Naive thymus-derived CD4-positive, alpha-beta T cell (primary cell): ENCODE measurements around the gene LRRC17. TPM values are rescaled to one million over a fixed set of nuclear protein-coding genes. Genes with fewer than 3 reads are reported as not detected.
"Not testable (repeated sequence)": the region's sequence is repeated elsewhere in the genome, so short reads cannot be mapped to it uniquely, and the experiment has no call there.

Experiments
- ATAC-seq: fragments of 150-1000 bp; cut with Tn5 transposase; 2 replicates; pipeline ENCODE4 v1.10.0; 2021; ENCODE audit warnings: mild to moderate bottlenecking, moderate library complexity
- CTCF ChIA-PET: fragments of 350-600 bp; sonication (Branson Sonifier 250); formaldehyde crosslinking; loops from one replicate; lab custom pipeline; 2021; ENCODE audit warnings: antibody characterized with exemption; lab: Charles Lee
- POLR2A ChIA-PET: fragments of 350-600 bp; sonication (Branson Sonifier 250); formaldehyde crosslinking; loops from one replicate; lab custom pipeline; 2021; ENCODE audit warnings: antibody characterized with exemption, inconsistent platforms; lab: Charles Lee
- DNase-seq, 9 donors: peaks; one replicate each; pipeline versions ENCODE4 v3.0.0 to v3.0.0-alpha.2; 2020 to 2022; ENCODE audit warnings: mixed read lengths in 1 of 9
- H3K27ac ChIP-seq: one replicate; pipeline ENCODE4 v1.7.0; 2013; ENCODE audit warnings: mild to moderate bottlenecking, low read depth, low read length, moderate library complexity
- H3K27me3 ChIP-seq, 2 donors: one replicate each; pipeline ENCODE4 v1.7.0; 2013; ENCODE audit warnings: low read length in 2 of 2, mild to moderate bottlenecking in 2 of 2, moderate library complexity in 2 of 2; ENCODE audit not compliant: control insufficient read depth in 2 of 2, insufficient read depth in 2 of 2
- H3K36me3 ChIP-seq, 3 experiments: 1 replicate in 2 of 3; 2 replicates in 1 of 3; pipeline ENCODE4 v1.7.0; 2013; ENCODE audit warnings: low read length in 3 of 3, mild to moderate bottlenecking in 3 of 3, moderate library complexity in 1 of 3; ENCODE audit not compliant: insufficient read depth in 3 of 3, control insufficient read depth in 2 of 3
- H3K4me1 ChIP-seq, 2 donors: one replicate each; pipeline ENCODE4 v1.7.0; 2013; ENCODE audit warnings: low read length in 2 of 2, mild to moderate bottlenecking in 2 of 2, moderate library complexity in 1 of 2; ENCODE audit not compliant: control insufficient read depth in 2 of 2, insufficient read depth in 2 of 2
- H3K4me3 ChIP-seq: 2 replicates; pipeline ENCODE4 v1.7.0; 2013; ENCODE audit warnings: mild to moderate bottlenecking, low read length
- H3K9me3 ChIP-seq, 3 experiments: 1 replicate in 2 of 3; 2 replicates in 1 of 3; pipeline ENCODE4 v1.7.0; 2013; ENCODE audit warnings: low read length in 3 of 3; ENCODE audit not compliant: control insufficient read depth in 2 of 3
- H3K27ac Mint-ChIP-seq, 9 donors: one replicate each; pipeline ENCODE4 v1.8.0; 2020 to 2022; ENCODE audit warnings: mixed read lengths in 9 of 9, mild to moderate bottlenecking in 8 of 9, moderate library complexity in 5 of 9, inconsistent platforms in 2 of 9
- H3K27me3 Mint-ChIP-seq, 5 donors: one replicate each; pipeline ENCODE4 v1.8.0; 2021 to 2022; ENCODE audit warnings: mixed read lengths in 5 of 5, mild to moderate bottlenecking in 1 of 5
- H3K36me3 Mint-ChIP-seq, 5 donors: one replicate each; pipeline ENCODE4 v1.8.0; 2020 to 2022; ENCODE audit warnings: mixed read lengths in 5 of 5, mild to moderate bottlenecking in 3 of 5, inconsistent platforms in 1 of 5
- H3K4me1 Mint-ChIP-seq, 7 donors: one replicate each; pipeline ENCODE4 v1.8.0; 2020 to 2022; ENCODE audit warnings: mixed read lengths in 7 of 7, mild to moderate bottlenecking in 3 of 7, inconsistent platforms in 1 of 7
- H3K4me3 Mint-ChIP-seq, 10 donors: one replicate each; pipeline ENCODE4 v1.8.0; 2020 to 2022; ENCODE audit warnings: mild to moderate bottlenecking in 10 of 10, mixed read lengths in 10 of 10, moderate library complexity in 6 of 10, inconsistent platforms in 2 of 10
- H3K9me3 Mint-ChIP-seq, 11 donors: one replicate each; pipeline ENCODE4 v1.8.0; 2020 to 2022; ENCODE audit warnings: mixed read lengths in 11 of 11, mild to moderate bottlenecking in 4 of 11, inconsistent platforms in 1 of 11, moderate library complexity in 1 of 11
- intact Hi-C, 2 donors: fragments of 100-400 bp; cut with micrococcal nuclease; formaldehyde crosslinking; loops; one replicate each; pipeline ENCODE4 v1.15.1; 2023
- polyA plus RNA-seq, 2 donors: library from polyadenylated mRNA; unstranded; fragments of 300-500 nt; fragmentation: Illumina TruSeq; gene quantifications; one replicate each; pipeline ENCODE4 v1.2.3, GENCODE V29; 2021
- total RNA-seq, 6 experiments: library from RNA in 5 of 6; stranded (reverse) in 5 of 6; gene quantifications; 1 replicate in 5 of 6; 2 replicates in 1 of 6; pipeline ENCODE4 v1.2.3 and lab custom pipeline; 2021 to 2026

LRRC17 gene
- total and polyA plus RNA-seq, 7 experiments from 2014 or later, result 0.20 to 1.1 (median 0.32) TPM; not detected in 1

GRCh38 chr7:102897211-102897631, 15.6 kb upstream of the LRRC17 start:
- Histone ChIP-seq H3K27me3 (no peaks in the 10 kb centered on the region), H3K9me3 (no peaks in the 10 kb centered on the region), H3K4me3 (no peak overlapping the region), H3K36me3 (no peaks in the 10 kb centered on the region), H3K4me1 (no peaks in the 10 kb centered on the region), H3K27ac (no peak overlapping the region)
- intact Hi-C loops, result no loop called here
- Mint-ChIP-seq H3K27ac (no peak overlapping the region), H3K4me3 (no peak overlapping the region), H3K9me3 (peaks cover 0 to 4% (median 0%) of the 10 kb centered on the region in 11 donors), H3K4me1 (no peaks in the 10 kb centered on the region), H3K36me3 (peaks cover 0 to 3% (median 0%) of the 10 kb centered on the region in 5 donors), H3K27me3 (peaks cover 0 to 5% (median 0%) of the 10 kb centered on the region in 5 donors)
- POLR2A ChIA-PET, result no interaction called here
- ATAC-seq, result no peak
- CTCF ChIA-PET, result no interaction called here
- no peak for DNase-seq

- Histone ChIP-seq H3K27me3 (no peaks in the 10 kb centered on the region), H3K9me3 (no peaks in the 10 kb centered on the region), H3K4me3 (no peak overlapping the region), H3K36me3 (no peaks in the 10 kb centered on the region), H3K27ac (no peak overlapping the region), H3K4me1 (no peaks in the 10 kb centered on the region)
- intact Hi-C loops, result no loop called here
- Mint-ChIP-seq H3K27ac (no peak overlapping the region), H3K27me3 (peaks cover 0 to 6% (median 0%) of the 10 kb centered on the region in 5 donors), H3K4me1 (no peaks in the 10 kb centered on the region), H3K9me3 (peaks cover 0 to 3% (median 0%) of the 10 kb centered on the region in 11 donors), H3K36me3 (peaks cover 0 to 3% (median 0%) of the 10 kb centered on the region in 5 donors), H3K4me3 (no peak overlapping the region)
- ChIA-PET POLR2A (no interaction called here), CTCF (no interaction called here)
- ATAC-seq (peak; percentile 34), DNase-seq (no peak)
Measured at GRCh38 chr7:102897856-102898531, 14.8 kb upstream of the LRRC17 start.

GRCh38 chr7:102898532-102898859, 14.3 kb upstream of the LRRC17 start:
- H3K27me3 Mint-ChIP-seq, result peaks cover 0 to 8% (median 0%) of the 10 kb centered on the region in 5 donors
- Histone ChIP-seq H3K36me3 (no peaks in the 10 kb centered on the region), H3K4me3 (no peak overlapping the region), H3K4me1 (no peaks in the 10 kb centered on the region), H3K9me3 (no peaks in the 10 kb centered on the region), H3K27me3 (no peaks in the 10 kb centered on the region), H3K27ac (no peak overlapping the region)
- H3K4me3 Mint-ChIP-seq, result no peak overlapping the region
- no peaks in the 10 kb centered on the region for H3K4me1 Mint-ChIP-seq
- ATAC-seq (no peak), DNase-seq (no peak)
- intact Hi-C loops, result no loop called here
- H3K27ac Mint-ChIP-seq, result no peak overlapping the region
- CTCF ChIA-PET, result no interaction called here
- peaks cover 0 to 5% (median 0%) of the 10 kb centered on the region in 11 donors for H3K9me3 Mint-ChIP-seq
- peaks cover 0 to 3% (median 0%) of the 10 kb centered on the region in 5 donors for H3K36me3 Mint-ChIP-seq
- POLR2A ChIA-PET, result no interaction called here

- H3K9me3 Mint-ChIP-seq, result peaks cover 0 to 35% (median 5%) of the 10 kb centered on the region in 11 donors
- H3K4me1 ChIP-seq, POLR2A ChIA-PET, H3K27me3 ChIP-seq, H3K36me3 ChIP-seq, H3K9me3 ChIP-seq, H3K27ac ChIP-seq, CTCF ChIA-PET, H3K36me3 Mint-ChIP-seq, H3K4me3 Mint-ChIP-seq, intact Hi-C loops, H3K4me3 ChIP-seq, ATAC-seq, H3K27ac Mint-ChIP-seq, DNase-seq, H3K4me1 Mint-ChIP-seq: not testable (repeated sequence)
- peaks cover 0 to 14% (median 0%) of the 10 kb centered on the region in 5 donors for H3K27me3 Mint-ChIP-seq
Measured at GRCh38 chr7:102902052-102902451, 10.7 kb upstream of the LRRC17 start.

- H3K4me3 Mint-ChIP-seq, H3K4me1 ChIP-seq, ATAC-seq, H3K36me3 ChIP-seq, H3K36me3 Mint-ChIP-seq, H3K27ac Mint-ChIP-seq, H3K4me1 Mint-ChIP-seq, POLR2A ChIA-PET, DNase-seq, CTCF ChIA-PET, H3K4me3 ChIP-seq, intact Hi-C loops, H3K9me3 ChIP-seq, H3K27me3 ChIP-seq, H3K27ac ChIP-seq: not testable (repeated sequence)
- Mint-ChIP-seq H3K27me3 (peaks cover 0 to 14% (median 0%) of the 10 kb centered on the region in 5 donors), H3K9me3 (peaks cover 2 to 35% (median 10%) of the 10 kb centered on the region in 11 donors)
Measured at GRCh38 chr7:102903576-102903975, 9.2 kb upstream of the LRRC17 start.

GRCh38 chr7:102908676-102909075, 4.1 kb upstream of the LRRC17 start:
- Histone ChIP-seq H3K27me3 (no peaks in the 10 kb centered on the region), H3K4me1 (no peaks in the 10 kb centered on the region), H3K9me3 (no peaks in the 10 kb centered on the region), H3K4me3 (no peak overlapping the region), H3K36me3 (no peaks in the 10 kb centered on the region), H3K27ac (no peak overlapping the region)
- H3K4me1 Mint-ChIP-seq, result peaks cover 0 to 5% (median 0%) of the 10 kb centered on the region in 7 donors
- H3K4me3 Mint-ChIP-seq, result no peak overlapping the region
- H3K27ac Mint-ChIP-seq, result no peak overlapping the region
- ATAC-seq (no peak), DNase-seq (no peak)
- H3K9me3 Mint-ChIP-seq, result peaks cover 2 to 29% (median 11%) of the 10 kb centered on the region in 11 donors
- intact Hi-C loops, result no loop called here
- POLR2A ChIA-PET, result no interaction called here
- H3K36me3 Mint-ChIP-seq, result peaks cover 0 to 24% (median 18%) of the 10 kb centered on the region in 5 donors
- CTCF ChIA-PET, result interaction anchor here (0.7 kb wide), 1 partner anchor 68 kb away, joined by 3 read pairs; no protein-coding TSS in a partner anchor
- H3K27me3 Mint-ChIP-seq, result peaks cover 0 to 9% (median 0%) of the 10 kb centered on the region in 5 donors

- Mint-ChIP-seq H3K9me3 (peaks cover 0 to 6% (median 0%) of the 10 kb centered on the region in 11 donors), H3K36me3 (peaks cover 0 to 22% (median 13%) of the 10 kb centered on the region in 5 donors), H3K27ac (no peak overlapping the region), H3K27me3 (peaks cover 0 to 9% (median 0%) of the 10 kb centered on the region in 5 donors), H3K4me1 (peaks cover 0 to 5% (median 0%) of the 10 kb centered on the region in 7 donors), H3K4me3 (no peak overlapping the region)
- H3K27me3 ChIP-seq, result no peaks in the 10 kb centered on the region
- H3K4me3 ChIP-seq, result no peak overlapping the region
- no peaks in the 10 kb centered on the region for H3K4me1 ChIP-seq
- H3K36me3 ChIP-seq, result no peaks in the 10 kb centered on the region
- intact Hi-C loops, result no loop called here
- ChIA-PET POLR2A (no interaction called here), CTCF (no interaction called here)
- DNase-seq (no peak), ATAC-seq (no peak)
- no peaks in the 10 kb centered on the region for H3K9me3 ChIP-seq
- no peak overlapping the region for H3K27ac ChIP-seq
Measured at GRCh38 chr7:102913826-102914225, 1.0 kb downstream of the LRRC17 start.
